T1000 (cell line): ENCODE measurements around the gene KIF26A.

Experiments
- DNase-seq: peaks from one replicate; lab custom pipeline; 2025; ENCODE audit warnings: mixed read lengths; lab: John Stamatoyannopoulos, UW

Gene KIF26A

DNA sequence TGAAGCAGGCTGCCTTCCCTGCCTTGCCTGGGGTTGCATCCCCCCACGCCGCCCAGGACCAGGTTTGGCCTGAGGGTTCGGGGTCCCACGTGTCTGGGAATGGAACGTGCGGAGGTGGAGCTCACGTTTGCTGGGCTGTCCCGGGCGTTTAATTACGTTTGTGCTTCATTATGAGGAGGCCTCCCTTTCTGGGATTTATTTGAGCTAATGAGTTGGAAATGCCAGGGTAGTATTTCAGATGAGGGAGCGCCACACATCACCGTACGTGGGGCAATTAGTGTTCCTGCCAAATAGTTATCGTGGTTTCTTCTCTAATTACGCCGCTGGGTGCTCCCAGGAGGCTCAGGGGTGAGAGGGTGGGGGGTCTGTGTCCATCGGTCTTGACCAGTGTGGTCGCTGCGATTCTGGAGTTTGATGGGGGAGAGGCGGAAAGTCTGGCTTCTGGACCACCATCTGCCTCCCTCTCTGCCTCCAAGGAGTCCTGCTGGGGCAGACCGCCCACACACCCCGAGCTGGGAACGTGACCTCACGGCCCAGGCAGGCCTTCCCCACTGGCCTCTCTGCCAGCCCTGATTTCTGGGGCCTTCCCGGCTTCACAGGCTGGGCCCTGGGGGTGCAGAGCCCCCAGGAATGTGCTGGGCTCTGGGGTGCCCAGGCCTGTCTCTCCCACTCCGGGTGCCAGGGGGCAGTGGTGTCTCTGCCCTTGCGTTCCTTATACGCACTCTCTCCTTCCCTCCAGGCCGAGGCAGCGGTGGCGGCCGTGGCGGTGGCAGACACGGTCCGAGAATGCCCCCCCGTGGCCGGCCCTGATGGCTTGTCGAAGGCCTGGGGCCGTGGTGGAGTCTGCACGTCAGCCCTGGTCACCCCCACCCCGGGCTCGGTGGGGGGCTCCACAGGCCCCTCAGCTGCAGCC lies 18.9 kb downstream of the KIF26A start:
- no peak for DNase-seq

DNA sequence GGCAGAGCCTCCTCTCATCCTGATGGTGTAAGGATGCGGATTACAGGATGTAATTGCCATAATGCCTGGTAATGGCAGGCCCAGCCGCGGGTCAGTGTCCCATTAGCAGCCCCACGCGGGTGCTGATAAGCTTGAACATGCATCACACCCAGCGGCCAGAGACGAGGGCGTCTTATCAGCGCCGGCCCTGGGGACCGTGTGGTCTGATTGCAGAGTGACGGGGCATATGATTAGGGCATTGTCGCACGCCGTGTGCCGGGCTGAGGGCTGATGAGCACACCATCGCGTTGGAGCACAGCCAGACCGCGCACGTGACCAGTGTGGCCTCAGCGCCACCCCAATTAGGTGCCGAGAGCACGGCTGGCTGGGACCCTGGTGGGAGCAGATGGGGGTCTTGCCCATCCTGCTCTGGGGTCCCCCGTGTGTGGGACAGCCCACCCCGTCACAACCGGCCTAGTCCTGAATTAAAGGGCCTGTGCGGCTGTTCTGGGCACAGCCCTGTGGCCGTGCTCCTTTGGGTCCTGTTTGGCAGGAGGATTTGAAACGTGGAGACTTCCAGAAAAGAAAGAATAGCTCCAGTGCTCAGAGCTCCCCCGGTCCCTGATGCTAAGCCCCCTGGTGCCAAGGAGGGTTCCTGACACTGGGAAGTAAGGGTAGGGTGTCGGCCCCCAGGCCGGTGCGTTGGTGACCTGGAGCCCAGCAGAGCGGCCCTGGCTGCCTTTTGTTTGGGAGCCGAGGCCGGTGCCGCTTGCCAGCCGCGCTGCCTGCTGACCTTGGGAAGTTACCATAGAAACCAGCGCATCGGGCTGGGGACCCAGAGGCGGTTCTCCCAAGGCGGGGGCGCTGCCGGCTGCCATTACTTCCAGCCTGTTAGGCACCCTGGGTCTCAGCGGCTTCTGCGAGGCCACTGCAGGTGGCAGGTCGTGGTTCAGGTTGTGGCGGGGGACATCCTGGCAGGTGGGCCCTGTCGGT lies 20.7 kb downstream of the KIF26A start:
- DNase-seq: no peak

GRCh38 chr14:104159990-104160389 lies 21.6 kb downstream of the KIF26A start:
- DNase-seq: no peak

- DNase-seq: no peak
Measured at GRCh38 chr14:104161602-104162367, 23.4 kb downstream of the KIF26A start.

DNA sequence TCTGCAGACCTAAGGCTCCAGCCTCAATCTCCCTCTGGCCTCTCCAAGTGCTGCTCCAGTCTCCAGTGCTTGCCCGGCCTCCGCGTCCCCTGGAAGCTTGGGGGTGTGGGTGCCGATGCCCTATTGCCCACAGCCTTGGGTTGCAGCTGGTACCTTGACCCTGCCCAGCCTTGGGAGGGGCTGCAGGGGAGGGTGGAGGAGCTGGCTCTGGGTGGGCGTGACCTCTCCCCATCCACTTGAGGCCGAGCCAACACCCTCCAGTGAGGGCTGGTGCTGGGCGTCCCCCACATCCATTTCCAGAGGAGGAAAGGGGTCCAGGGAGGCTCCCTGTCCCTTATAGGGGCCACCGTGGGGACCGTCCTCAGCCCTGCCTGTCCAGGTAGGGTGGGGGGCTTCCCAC lies 24.1 kb downstream of the KIF26A start:
- DNase-seq: no peak

DNA sequence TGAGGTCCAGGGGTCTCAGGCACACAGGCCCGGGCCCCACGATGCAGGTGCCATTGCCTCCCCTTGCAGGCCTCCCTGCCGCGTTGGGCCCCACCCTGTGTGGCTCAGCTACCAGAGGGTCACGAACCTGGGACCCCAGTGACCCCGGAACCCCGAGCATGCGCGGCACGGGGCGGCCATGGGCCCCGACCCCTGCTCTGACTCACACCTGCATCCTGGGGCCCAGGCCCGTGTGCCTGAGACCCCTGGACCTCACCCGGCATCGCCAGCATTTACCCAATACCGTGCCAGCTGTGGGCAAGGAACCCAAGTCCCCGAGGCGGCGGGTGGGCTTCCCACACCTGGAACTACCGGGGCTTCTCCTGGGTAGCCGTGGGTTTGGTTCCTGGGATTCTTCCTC lies 25.2 kb downstream of the KIF26A start:
- DNase-seq: no peak

DNA sequence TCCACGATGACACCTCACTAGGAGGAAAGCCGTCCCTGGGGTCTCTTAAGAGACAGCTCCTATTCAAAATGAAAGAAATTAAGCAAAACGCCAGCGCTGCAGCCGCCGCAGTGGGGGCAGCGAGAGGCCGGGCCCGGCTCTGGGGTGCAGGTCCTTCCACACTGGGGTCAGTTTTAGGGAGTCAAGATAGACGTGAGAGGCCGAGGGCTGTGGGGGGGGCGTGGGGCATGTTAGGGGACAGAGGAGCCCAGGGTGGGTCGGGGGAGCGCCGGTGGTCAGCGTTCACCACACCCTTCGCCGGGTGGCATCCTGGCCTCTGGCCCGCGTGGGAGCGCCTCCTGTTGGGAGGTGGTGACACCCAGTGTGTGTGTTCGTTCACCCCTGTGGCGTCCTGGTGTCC lies 25.7 kb downstream of the KIF26A start:
- no peak for DNase-seq

DNA sequence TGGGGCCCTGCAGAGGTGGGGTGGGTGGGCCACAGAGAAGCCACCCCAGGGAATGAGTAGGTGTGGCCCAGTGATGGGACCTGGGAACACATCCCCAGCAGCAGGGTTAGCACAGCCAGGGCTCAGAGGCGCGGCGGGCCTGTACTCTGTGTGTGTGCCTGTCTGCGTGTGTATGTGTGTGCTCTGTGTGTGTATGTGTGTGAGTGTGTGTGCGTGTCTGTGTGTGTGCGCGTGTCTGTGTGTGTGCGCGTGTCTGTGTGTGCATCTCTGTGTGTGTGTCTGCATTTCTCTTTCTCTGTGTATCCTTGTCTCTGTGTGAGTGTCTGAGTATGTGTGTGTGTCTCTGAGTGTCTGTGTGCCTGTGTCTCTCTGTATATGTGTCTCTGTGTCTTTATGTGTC lies 26.1 kb downstream of the KIF26A start:
- no peak for DNase-seq

DNA sequence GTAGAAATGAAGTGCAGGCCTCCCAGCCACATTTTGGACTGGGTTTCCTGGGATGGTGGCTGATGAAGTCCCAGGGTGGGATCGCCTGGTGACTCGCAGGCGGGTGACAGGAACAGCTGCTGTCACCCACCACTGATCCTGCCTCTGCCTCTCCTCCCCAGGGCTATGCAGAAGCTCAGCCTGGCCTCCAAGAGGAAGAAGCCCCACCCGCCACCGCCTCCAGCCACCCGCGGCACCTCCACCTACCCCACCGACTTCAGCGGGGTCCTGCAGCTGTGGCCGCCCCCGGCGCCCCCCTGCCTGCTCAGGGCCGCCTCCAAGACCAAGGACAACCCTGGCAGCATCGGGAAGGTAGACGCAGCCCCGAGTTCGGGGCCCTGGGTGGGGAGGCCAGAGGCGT lies 28.3 kb downstream of the KIF26A start:
- DNase-seq: no peak

GRCh38 chr14:104168603-104169002 lies 30.2 kb downstream of the KIF26A start:
- DNase-seq: no peak

GRCh38 chr14:104169005-104169698 lies 30.8 kb downstream of the KIF26A start:
- DNase-seq: no peak

GRCh38 chr14:104169699-104170479 lies 31.5 kb downstream of the KIF26A start:
- DNase-seq: no peak

GRCh38 chr14:104171029-104171697 lies 32.8 kb downstream of the KIF26A start:
- no peak for DNase-seq

DNA sequence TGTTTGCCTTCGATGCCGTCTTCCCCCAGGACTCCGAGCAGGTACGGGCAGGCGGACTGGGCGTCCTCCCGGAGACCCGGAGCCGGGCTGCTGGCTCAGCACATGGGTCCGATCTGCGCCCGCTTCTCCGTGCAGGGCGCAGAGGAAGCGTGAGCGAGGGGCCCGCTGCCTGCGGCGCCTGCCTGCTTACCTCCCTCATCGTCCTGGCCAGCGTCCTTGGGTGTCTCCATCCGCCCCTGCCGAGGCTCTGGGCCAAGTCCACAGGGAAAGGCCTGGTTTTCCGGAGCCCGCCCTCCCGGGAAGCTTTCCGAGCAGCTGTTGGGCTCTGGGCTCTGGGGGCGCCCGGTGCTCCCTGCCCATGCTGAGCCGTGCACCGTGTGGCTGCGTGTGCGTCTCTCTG lies 33.5 kb downstream of the KIF26A start:
- DNase-seq: no peak

GRCh38 chr14:104172349-104172748 lies 34.0 kb downstream of the KIF26A start:
- no peak for DNase-seq

DNA sequence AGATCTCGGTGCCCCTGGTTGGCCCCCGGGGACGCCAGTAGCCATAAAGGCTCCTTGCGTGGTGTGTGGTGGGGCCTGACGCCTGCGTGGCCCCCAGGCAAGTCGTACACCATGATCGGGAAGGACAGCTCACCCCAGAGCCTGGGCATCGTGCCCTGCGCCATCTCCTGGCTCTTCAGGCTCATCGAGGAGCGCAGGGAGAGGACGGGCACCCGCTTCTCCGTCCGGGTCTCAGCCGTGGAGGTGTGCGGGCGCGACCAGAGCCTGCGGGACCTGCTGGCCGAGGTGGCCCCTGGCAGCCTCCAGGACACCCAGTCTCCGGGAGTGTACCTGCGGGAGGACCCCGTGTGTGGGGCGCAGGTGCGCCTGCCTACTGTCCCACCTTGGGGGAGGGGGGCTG lies 34.5 kb downstream of the KIF26A start:
- no peak for DNase-seq

DNA sequence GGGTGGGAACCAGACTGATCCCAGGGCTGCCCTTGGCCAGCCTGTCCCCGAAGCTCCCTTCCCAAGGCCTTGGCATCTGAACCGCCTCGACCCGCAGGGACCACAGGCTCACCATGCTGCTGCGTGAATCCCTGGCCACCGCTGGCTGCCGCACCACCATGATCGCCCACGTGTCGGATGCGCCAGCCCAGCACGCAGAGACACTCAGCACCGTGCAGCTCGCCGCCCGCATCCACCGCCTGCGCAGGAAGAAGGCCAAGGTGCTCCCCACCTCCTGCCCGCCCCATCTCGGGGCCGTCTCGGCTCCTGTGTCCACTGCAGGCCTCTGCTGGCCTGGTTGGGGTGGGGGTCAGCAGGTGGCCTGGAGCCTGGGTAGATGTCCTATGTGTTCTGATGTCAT lies 35.7 kb downstream of the KIF26A start:
- DNase-seq: no peak

GRCh38 chr14:104175041-104175440 lies 36.7 kb downstream of the KIF26A start:
- no peak for DNase-seq

DNA sequence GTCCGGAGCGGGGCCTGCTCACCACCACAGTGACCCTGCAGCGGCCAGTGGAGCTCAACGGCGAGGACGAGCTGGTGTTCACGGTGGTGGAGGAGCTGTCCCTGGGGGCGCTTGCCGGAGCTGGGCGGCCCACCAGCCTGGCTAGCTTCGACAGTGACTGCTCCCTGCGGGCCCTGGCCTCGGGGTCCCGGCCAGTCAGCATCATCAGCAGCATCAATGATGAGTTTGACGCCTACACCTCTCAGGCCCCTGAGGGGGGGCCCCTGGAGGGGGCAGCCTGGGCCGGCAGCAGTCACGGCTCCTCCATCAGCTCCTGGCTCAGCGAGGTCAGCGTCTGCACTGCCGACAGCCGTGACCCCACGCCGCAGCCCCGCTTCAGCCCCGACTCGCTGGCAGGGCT lies 37.4 kb downstream of the KIF26A start:
- DNase-seq: no peak

DNA sequence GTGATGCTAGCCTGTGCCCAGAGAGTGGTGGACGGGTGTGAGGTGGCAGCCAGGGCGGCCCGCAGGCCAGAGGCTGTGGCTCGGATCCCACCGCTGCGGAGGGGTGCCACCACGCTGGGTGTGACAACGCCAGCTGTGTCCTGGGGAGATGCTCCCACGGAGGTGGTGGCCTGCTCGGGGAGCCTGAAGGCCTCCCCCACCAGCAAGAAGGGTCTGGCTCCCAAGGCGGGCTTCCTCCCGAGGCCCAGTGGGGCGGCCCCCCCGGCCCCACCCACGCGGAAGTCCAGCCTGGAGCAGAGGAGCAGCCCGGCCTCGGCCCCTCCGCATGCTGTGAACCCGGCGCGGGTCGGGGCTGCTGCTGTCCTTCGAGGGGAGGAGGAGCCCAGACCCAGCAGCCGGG lies 38.2 kb downstream of the KIF26A start:
- no peak for DNase-seq
